NCI-H82 treated with DMSO at 0.1 percent for 48 hours (cell line): ENCODE measurements around the gene TFAP2B.
A peak's percentile ranks its signal among the peaks of the same experiment; 100 is the strongest.

Experiments used
- DNase-seq: peaks from one replicate; lab custom pipeline; 2025; ENCODE audit not compliant: unreplicated experiment; lab: John Stamatoyannopoulos, UW

Gene TFAP2B

DNA sequence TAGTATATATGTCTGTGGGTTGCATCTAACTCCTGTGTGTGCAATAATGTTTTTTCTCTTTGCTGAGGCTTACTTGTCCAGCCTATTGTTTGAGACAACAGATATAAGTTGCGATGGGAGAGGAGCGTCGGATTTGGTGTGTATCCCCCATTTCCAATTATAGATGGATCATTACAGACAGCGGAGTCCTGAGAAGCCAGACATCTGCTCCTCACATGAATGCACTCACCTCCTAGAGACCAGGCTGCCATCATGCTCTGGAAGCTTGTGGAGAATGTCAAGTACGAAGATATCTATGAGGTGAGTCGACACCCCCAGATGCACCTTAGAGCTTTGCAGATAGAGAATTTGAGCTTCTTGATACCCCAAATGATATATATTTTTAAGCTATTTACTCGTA is at the start of gene TFAP2B:
Gene TFAP2B, plus strand, starts transcription at position 199 of the 400 bp plus-strand sequence. Its CDS starts 21 bp downstream, at position 220.
- no peak for DNase-seq

DNA sequence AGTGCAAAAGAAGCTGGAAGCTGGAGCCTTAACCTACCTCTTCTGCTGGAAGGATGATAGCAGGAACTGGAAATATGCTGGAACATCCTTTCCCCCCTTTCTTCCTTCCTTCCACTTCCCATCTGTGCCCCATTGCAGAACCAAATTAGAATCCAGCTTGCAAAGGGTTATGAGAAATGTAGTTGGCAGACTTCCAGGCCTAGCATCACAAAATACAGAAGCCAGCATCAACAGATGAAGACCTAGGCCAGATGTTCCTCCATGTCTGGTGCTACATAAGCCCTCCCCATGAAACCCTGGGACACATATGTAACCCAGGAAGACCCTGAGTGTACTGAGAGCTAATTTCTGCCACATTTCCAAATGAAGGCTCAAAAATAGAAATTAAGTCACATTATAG is 40.0 kb upstream of the TFAP2B start:
- DNase-seq = peak; percentile 6

DNA sequence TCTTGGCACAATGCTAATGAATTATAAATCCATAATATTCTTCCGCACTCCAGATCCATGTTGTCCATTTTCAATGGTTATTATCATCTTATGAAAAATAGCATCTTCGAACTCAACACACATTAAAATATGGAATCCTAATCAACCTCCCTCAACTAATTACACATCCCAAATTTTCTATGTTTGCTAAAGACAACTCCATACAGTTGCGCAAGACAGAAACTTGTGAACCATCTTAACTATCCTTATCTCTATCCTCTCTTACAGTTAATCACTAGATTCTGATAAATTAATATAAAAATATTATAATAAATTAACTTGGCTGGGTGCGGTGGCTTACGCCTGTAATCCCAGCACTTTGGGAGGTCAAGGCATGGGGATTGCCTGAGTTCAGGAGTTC is 38.3 kb upstream of the TFAP2B start:
- no peak for DNase-seq

GRCh38 chr6:50785921-50786320 is 32.8 kb upstream of the TFAP2B start:
- no peak for DNase-seq

DNA sequence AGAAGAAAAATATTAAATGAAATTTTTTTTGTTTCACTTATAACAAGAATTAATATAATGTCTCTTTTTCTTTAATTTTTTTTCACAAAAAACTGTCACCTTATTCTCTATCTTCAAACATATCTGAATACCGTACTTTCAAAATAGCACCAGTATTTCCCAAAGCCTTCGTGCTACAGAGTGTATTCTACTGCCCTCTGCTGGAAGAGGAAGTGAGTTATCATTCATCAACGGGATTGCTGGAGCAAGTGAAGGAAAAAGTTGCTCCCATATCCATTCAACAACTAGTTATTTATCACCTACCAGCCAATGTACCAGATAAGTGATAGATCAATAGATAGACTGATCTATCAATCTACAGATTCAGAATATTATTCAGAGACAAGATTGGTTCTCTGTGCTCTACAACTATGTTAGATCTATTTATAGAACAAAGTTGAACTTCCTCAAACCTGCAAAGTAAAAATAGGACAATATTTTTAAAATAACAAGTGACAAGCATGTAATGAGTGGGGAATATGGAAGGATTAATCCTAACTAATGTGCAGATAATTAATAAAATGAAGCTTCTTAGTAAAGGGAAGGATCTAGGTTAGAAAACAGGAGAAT is 26.7 kb upstream of the TFAP2B start:
- DNase-seq = peak; percentile 18

DNA sequence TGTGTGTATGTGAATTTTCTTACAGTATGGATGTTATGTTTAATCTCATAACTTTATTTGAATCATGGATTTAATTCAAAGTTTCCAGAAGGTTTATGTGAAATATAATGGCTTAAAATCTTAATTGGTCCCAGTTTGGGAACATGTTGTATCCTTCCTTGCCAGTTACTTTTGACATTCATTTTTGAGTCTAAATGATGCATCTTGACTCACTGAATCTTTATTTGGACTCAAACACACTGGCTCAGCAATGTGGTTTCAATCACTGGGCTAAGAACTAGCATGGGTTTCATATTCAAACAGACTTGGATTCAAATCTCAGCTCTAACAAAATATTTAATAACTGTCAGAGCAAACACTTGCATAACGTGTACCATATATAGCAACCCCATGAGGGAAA is 25.9 kb upstream of the TFAP2B start:
- no peak for DNase-seq

DNA sequence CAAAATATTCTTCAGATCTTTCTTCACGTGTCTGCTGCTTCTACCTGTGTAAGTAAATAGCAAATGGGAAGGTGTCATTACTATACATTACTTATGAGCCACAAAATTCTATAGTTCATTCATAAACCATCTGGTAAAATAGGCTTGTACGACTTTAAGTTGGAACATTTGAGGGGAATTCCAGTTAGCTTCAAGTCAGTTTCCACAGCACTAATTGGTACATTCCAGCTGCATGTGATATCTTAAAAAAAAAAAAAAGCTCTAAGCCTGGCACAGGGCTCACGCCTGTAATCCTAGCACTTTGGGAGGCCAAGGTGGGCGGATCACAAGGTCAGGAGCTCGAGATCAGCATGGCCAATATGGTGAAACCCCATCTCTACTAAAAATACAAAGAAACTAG is 23.1 kb upstream of the TFAP2B start:
- DNase-seq = no peak

DNA sequence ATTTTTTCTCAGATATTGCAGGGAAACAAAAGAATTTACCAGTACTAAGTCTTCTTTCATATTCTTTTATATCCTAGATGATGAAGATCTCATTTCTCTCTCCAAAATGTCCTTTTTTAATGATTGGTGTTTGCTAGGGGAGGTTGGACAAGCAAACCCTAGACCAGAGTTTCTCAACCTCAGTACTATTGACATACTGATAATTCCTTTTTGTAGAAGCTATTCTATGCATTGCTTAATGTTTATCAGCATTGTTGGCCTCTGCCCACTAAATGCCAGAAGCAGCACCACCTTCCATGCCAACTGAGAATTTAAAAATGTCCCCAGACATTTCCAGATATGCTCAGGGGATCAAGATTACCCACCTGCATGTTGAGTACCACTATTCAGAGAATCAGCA is 14.4 kb upstream of the TFAP2B start:
- no peak for DNase-seq

GRCh38 chr6:50807035-50807434 is 11.6 kb upstream of the TFAP2B start:
- DNase-seq = no peak

DNA sequence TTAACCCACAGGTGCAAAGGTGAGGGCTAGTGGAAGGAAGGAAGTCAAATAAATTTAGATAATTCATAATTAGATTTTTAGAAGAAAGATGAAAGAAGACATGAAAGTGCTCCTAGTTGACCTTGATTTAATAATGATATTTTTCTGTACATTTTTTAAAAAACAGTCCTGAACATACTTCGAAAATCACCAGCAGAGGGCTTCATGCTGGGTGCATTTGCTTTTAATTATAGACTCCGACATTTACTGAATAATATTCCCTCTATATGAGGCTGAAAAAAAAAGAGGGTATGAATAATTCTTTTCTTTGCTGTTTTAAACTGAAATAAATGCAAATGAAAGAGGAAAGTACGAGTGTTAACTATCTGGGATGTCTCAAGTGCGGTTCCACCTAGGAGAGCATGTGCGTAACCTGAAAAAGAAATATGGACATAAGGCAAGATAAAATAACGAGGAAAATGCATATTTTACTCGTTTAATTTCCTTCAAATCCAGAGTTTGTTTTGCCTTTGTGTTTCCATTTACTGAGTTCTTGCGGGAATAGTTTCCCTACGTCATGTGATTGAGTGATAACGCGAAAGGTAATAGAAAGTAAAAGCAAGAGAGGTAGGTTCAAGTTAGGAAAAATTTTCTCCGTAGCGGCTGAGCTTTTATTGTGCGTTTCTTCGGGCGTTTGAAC is 3.1 kb upstream of the TFAP2B start:
- DNase-seq = no peak

GRCh38 chr6:50816115-50816675 is 2.5 kb upstream of the TFAP2B start:
- peak; percentile 7 for DNase-seq

- DNase-seq = no peak
Observed at GRCh38 chr6:50816947-50817645, 1.6 kb upstream of the TFAP2B start.

GRCh38 chr6:50817646-50817950 is 1.1 kb upstream of the TFAP2B start:
- DNase-seq = no peak

- DNase-seq = no peak
Observed at GRCh38 chr6:50818020-50818419, 651 bp upstream of the TFAP2B start.

DNA sequence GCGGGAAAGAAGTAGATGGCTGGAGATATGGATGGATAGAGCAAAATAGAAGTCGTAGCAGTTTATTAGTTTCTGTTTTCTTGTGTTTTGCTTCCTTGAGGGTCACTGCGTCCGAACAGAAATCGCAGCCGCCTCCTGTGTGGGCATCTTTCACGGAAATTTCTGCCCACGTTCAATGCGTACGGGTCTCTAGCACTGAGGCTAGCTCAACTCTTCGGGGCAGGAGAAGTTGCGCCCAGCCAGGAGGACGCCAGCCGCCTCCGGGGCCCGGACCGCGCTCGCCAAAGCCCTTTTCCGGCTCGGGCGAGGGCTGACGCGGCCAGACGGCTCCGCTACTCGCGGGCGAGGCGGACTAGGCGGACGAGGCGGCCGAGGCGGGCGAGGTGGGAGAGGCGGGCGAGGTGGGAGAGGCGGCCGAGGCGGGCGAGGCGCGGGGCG is 814 bp downstream of the TFAP2B start:
- no peak for DNase-seq

DNA sequence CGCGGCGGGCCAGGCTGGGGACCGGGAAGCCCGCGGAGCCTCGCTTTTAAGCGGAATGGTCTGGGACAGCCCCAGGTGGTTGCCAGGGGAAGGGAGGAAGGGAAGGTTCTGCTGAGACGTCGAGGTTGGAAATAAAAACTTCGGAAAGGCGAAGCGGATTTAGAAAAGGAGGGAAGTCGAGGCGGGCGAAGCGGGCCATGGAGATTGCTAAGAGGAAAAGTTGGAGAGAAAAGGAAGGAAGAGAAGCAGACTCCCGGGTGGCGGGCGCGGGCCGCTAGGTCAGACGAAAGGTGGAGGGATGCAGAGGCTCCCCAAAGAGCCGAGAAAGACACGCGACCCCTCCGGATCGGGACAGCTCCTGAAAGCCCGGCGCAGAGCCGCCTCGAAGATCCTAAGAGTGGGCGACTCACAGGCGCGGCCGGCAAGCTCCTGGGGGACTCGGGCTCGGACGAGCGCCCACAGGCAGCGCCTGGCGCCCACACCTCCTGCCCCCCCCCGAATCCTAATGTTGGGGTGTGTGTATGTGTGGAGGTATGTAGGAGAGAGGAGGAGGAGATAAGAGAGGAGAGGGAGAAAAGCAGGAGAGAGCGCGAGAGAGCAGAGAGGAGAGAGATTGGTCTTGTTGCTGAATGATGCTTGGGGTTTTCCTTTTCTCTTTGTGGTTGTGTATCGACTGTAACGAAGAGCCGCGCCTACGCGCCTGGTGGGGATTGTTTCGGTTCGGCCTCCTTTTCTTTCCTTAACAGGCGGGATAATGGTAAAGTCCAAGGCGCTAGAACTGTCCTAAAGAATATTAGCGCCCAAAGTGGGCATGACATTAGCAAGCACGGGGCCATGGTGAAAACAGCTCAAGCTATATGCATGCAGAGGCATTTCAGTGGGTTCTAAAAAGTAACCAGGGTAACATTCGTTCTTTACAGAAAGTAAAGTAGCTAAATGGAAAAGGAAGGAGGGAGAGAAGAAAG is 1.5 kb downstream of the TFAP2B start:
- DNase-seq = no peak

DNA sequence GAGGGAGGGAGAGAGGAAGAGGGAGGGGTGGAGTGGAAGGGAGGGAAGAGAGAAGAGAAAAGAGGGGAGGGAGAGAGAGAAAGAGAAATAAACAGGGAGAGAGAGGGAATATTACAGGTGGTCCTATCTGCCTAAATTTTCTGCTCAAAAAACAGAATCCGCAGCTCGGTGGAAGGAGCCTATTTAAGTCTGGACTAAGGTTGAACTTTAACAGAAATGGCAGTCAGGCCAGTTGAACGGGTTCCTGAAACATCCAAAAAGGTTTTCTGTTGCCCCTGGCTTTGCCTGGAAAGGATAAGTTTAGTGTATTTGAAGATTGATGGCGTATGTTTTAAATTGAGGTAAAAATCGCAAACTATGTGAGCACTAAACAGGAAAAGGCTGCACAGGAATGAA is 2.2 kb downstream of the TFAP2B start:
- no peak for DNase-seq

- DNase-seq = no peak
Observed at GRCh38 chr6:50821441-50822077, 2.9 kb downstream of the TFAP2B start.

- no peak for DNase-seq
Observed at GRCh38 chr6:50822078-50822476, 3.4 kb downstream of the TFAP2B start.

- no peak for DNase-seq
Observed at GRCh38 chr6:50823094-50823920, 4.6 kb downstream of the TFAP2B start.
